Measurements from ENCODE around the gene PRB4.
"Not testable (repeated sequence)": the region's sequence is repeated elsewhere in the genome, so short reads cannot be mapped to it uniquely, and the experiment has no call there.

- TF ChIP-seq CTCF (conservative IDR thresholded peaks at IDR 0.05; ENCODE audit: low read depth in 2 of 2); EZH2 (IDR thresholded peaks at IDR 0.05; ENCODE audit: low read depth, unreplicated experiment); REST (IDR thresholded peaks at IDR 0.05; ENCODE audit: unreplicated experiment); POLR2AphosphoS5 (IDR thresholded peaks at IDR 0.05; ENCODE audit: low read depth); ETS1 (IDR thresholded peaks at IDR 0.05); EZH2phosphoT487 (IDR thresholded peaks at IDR 0.05; ENCODE audit: unreplicated experiment); ZNF114 (CRISPR knock-in tag; IDR thresholded peaks at IDR 0.05); STAT1 (IDR thresholded peaks at IDR 0.05; ENCODE audit: unreplicated experiment); JUNB (IDR thresholded peaks at IDR 0.05; ENCODE audit: unreplicated experiment); CREB1 (CRISPR knock-in tag; IDR thresholded peaks at IDR 0.05; ENCODE audit: low read depth): not testable (repeated sequence)
Observed at GRCh38 chr12:11351736-11352135, 41.5 kb upstream of the PRB4 start.

Data from GM23338 (cell line).